ENCODE measurements around the gene ABCC1. TPM values are rescaled to one million over a fixed set of nuclear protein-coding genes. Genes with fewer than 3 reads are reported as not detected.
"Not testable (repeated sequence)": the region's sequence is repeated elsewhere in the genome, so short reads cannot be mapped to it uniquely, and the experiment has no call there.

The ABCC1 gene
- total RNA-seq, 2 donors from 2014 or later = 66.0 to 67.0 TPM

- ATAC-seq (no peak), DNase-seq (no peak)
- no peaks in the 10 kb centered on the region for H3K36me3 Mint-ChIP-seq (ENCODE audit: low read depth)
Observed at GRCh38 chr16:16164243-16164642, 214.8 kb downstream of the ABCC1 start.

GRCh38 chr16:16166085-16166484 lies 216.7 kb downstream of the ABCC1 start:
- ATAC-seq (no peak), DNase-seq (no peak)
- Mint-ChIP-seq H3K4me3 (no peak overlapping the region), H3K27ac (no peak overlapping the region), H3K27me3 (peaks cover 4% of the 10 kb centered on the region), H3K36me3 (ENCODE audit: low read depth) (no peaks in the 10 kb centered on the region), H3K4me1 (no peaks in the 10 kb centered on the region)
- H3K9me3 ChIP-seq (ENCODE audit: control insufficient read depth, low read length, poor library complexity, severe bottlenecking) = no peaks in the 10 kb centered on the region

More at GRCh38 chr16:16164243-16164642, 214.8 kb downstream of the ABCC1 start:
- Mint-ChIP-seq H3K4me1 (no peaks in the 10 kb centered on the region), H3K27me3 (peaks cover 3% of the 10 kb centered on the region), H3K4me3 (no peak overlapping the region), H3K27ac (no peak overlapping the region)
- H3K9me3 ChIP-seq (ENCODE audit: control insufficient read depth, low read length, poor library complexity, severe bottlenecking) = no peaks in the 10 kb centered on the region

GRCh38 chr16:16166949-16167348 lies 217.5 kb downstream of the ABCC1 start:
- Mint-ChIP-seq H3K27ac (no peak overlapping the region), H3K4me3 (no peak overlapping the region), H3K36me3 (ENCODE audit: low read depth) (no peaks in the 10 kb centered on the region), H3K4me1 (peaks cover 3% of the 10 kb centered on the region), H3K27me3 (peaks cover 4% of the 10 kb centered on the region)
- H3K9me3 ChIP-seq (ENCODE audit: control insufficient read depth, low read length, poor library complexity, severe bottlenecking) = no peaks in the 10 kb centered on the region
- DNase-seq (no peak), ATAC-seq (no peak)

GRCh38 chr16:16167927-16168326 lies 218.5 kb downstream of the ABCC1 start:
- ATAC-seq (no peak), DNase-seq (no peak)
- peaks cover 3% of the 10 kb centered on the region for H3K4me1 Mint-ChIP-seq
- no peaks in the 10 kb centered on the region for H3K36me3 Mint-ChIP-seq (ENCODE audit: low read depth)
- H3K27ac Mint-ChIP-seq = peak overlapping the region; percentile 34
- no peaks in the 10 kb centered on the region for H3K9me3 ChIP-seq (ENCODE audit: control insufficient read depth, low read length, poor library complexity, severe bottlenecking)
- no peak overlapping the region for H3K4me3 Mint-ChIP-seq
- H3K27me3 Mint-ChIP-seq = peaks cover 4% of the 10 kb centered on the region

GRCh38 chr16:16168431-16168830 lies 219.0 kb downstream of the ABCC1 start:
- Mint-ChIP-seq H3K4me1 (peaks cover 3% of the 10 kb centered on the region), H3K27ac (peak overlapping the region; percentile 34), H3K4me3 (no peak overlapping the region), H3K36me3 (ENCODE audit: low read depth) (no peaks in the 10 kb centered on the region), H3K27me3 (peaks cover 4% of the 10 kb centered on the region)
- no peak for DNase-seq
- no peak for ATAC-seq
- H3K9me3 ChIP-seq (ENCODE audit: control insufficient read depth, low read length, poor library complexity, severe bottlenecking) = no peaks in the 10 kb centered on the region

- Mint-ChIP-seq H3K4me3 (no peak overlapping the region), H3K27ac (no peak overlapping the region), H3K4me1 (peaks cover 3% of the 10 kb centered on the region), H3K27me3 (peaks cover 4% of the 10 kb centered on the region), H3K36me3 (ENCODE audit: low read depth) (no peaks in the 10 kb centered on the region)
- no peaks in the 10 kb centered on the region for H3K9me3 ChIP-seq (ENCODE audit: control insufficient read depth, low read length, poor library complexity, severe bottlenecking)
- ATAC-seq (no peak), DNase-seq (no peak)
Observed at GRCh38 chr16:16169615-16170014, 220.2 kb downstream of the ABCC1 start.

- no peak for ATAC-seq
- Mint-ChIP-seq H3K27me3 (peaks cover 4% of the 10 kb centered on the region), H3K4me3 (no peak overlapping the region), H3K27ac (no peak overlapping the region), H3K36me3 (ENCODE audit: low read depth) (no peaks in the 10 kb centered on the region), H3K4me1 (peaks cover 3% of the 10 kb centered on the region)
- no peaks in the 10 kb centered on the region for H3K9me3 ChIP-seq (ENCODE audit: control insufficient read depth, low read length, poor library complexity, severe bottlenecking)
- no peak for DNase-seq
Observed at GRCh38 chr16:16171332-16171919, 222.0 kb downstream of the ABCC1 start.

- Mint-ChIP-seq H3K27me3 (peaks cover 9% of the 10 kb centered on the region), H3K27ac (no peak overlapping the region), H3K36me3 (ENCODE audit: low read depth) (no peaks in the 10 kb centered on the region), H3K4me1 (peaks cover 3% of the 10 kb centered on the region), H3K4me3 (no peak overlapping the region)
- no peaks in the 10 kb centered on the region for H3K9me3 ChIP-seq (ENCODE audit: control insufficient read depth, low read length, poor library complexity, severe bottlenecking)
- DNase-seq (no peak), ATAC-seq (no peak)
Observed at GRCh38 chr16:16172991-16173390, 223.6 kb downstream of the ABCC1 start.

- peaks cover 5% of the 10 kb centered on the region for H3K27me3 Mint-ChIP-seq
- H3K9me3 ChIP-seq (ENCODE audit: control insufficient read depth, low read length, poor library complexity, severe bottlenecking) = no peaks in the 10 kb centered on the region
- no peaks in the 10 kb centered on the region for H3K36me3 Mint-ChIP-seq (ENCODE audit: low read depth)
- H3K27ac Mint-ChIP-seq = no peak overlapping the region
- peaks cover 3% of the 10 kb centered on the region for H3K4me1 Mint-ChIP-seq
- no peak overlapping the region for H3K4me3 Mint-ChIP-seq
- DNase-seq = no peak
- ATAC-seq = no peak
Observed at GRCh38 chr16:16175296-16175695, 225.9 kb downstream of the ABCC1 start.

GRCh38 chr16:16176328-16176727 lies 226.9 kb downstream of the ABCC1 start:
- H3K9me3 ChIP-seq (ENCODE audit: control insufficient read depth, low read length, poor library complexity, severe bottlenecking) = no peaks in the 10 kb centered on the region
- Mint-ChIP-seq H3K27ac (no peak overlapping the region), H3K4me1 (peaks cover 3% of the 10 kb centered on the region), H3K27me3 (peaks cover 12% of the 10 kb centered on the region), H3K36me3 (ENCODE audit: low read depth) (peaks cover 2% of the 10 kb centered on the region), H3K4me3 (no peak overlapping the region)
- no peak for ATAC-seq
- no peak for DNase-seq

- no peak for ATAC-seq
- Mint-ChIP-seq H3K4me3 (no peak overlapping the region), H3K36me3 (ENCODE audit: low read depth) (peaks cover 5% of the 10 kb centered on the region), H3K27ac (no peak overlapping the region), H3K27me3 (peaks cover 19% of the 10 kb centered on the region), H3K4me1 (no peaks in the 10 kb centered on the region)
- no peak for DNase-seq
- no peaks in the 10 kb centered on the region for H3K9me3 ChIP-seq (ENCODE audit: control insufficient read depth, low read length, poor library complexity, severe bottlenecking)
Observed at GRCh38 chr16:16178455-16179162, 229.2 kb downstream of the ABCC1 start.

GRCh38 chr16:16181748-16182147 lies 232.3 kb downstream of the ABCC1 start:
- not testable (repeated sequence) for ATAC-seq; H3K9me3 ChIP-seq (ENCODE audit: control insufficient read depth, low read length, poor library complexity, severe bottlenecking); H3K4me3 Mint-ChIP-seq; H3K27ac Mint-ChIP-seq; H3K36me3 Mint-ChIP-seq (ENCODE audit: low read depth); H3K4me1 Mint-ChIP-seq; DNase-seq
- peaks cover 19% of the 10 kb centered on the region for H3K27me3 Mint-ChIP-seq

- Mint-ChIP-seq H3K27ac (no peak overlapping the region), H3K4me3 (no peak overlapping the region), H3K4me1 (no peaks in the 10 kb centered on the region), H3K36me3 (ENCODE audit: low read depth) (peaks cover 5% of the 10 kb centered on the region), H3K27me3 (peaks cover 20% of the 10 kb centered on the region)
- DNase-seq = no peak
- no peak for ATAC-seq
- H3K9me3 ChIP-seq (ENCODE audit: control insufficient read depth, low read length, poor library complexity, severe bottlenecking) = no peaks in the 10 kb centered on the region
Observed at GRCh38 chr16:16182918-16183317, 233.5 kb downstream of the ABCC1 start.

GRCh38 chr16:16183562-16183961 lies 234.1 kb downstream of the ABCC1 start:
- H3K4me3 Mint-ChIP-seq = no peak overlapping the region

More at GRCh38 chr16:16183562-16183961, 234.1 kb downstream of the ABCC1 start:
- Mint-ChIP-seq H3K4me1 (no peaks in the 10 kb centered on the region), H3K36me3 (ENCODE audit: low read depth) (peaks cover 5% of the 10 kb centered on the region), H3K27ac (no peak overlapping the region), H3K27me3 (peaks cover 20% of the 10 kb centered on the region)
- H3K9me3 ChIP-seq (ENCODE audit: control insufficient read depth, low read length, poor library complexity, severe bottlenecking) = no peaks in the 10 kb centered on the region
- ATAC-seq (no peak), DNase-seq (no peak)
